ENCODE data around the gene WHAMM.

DNA sequence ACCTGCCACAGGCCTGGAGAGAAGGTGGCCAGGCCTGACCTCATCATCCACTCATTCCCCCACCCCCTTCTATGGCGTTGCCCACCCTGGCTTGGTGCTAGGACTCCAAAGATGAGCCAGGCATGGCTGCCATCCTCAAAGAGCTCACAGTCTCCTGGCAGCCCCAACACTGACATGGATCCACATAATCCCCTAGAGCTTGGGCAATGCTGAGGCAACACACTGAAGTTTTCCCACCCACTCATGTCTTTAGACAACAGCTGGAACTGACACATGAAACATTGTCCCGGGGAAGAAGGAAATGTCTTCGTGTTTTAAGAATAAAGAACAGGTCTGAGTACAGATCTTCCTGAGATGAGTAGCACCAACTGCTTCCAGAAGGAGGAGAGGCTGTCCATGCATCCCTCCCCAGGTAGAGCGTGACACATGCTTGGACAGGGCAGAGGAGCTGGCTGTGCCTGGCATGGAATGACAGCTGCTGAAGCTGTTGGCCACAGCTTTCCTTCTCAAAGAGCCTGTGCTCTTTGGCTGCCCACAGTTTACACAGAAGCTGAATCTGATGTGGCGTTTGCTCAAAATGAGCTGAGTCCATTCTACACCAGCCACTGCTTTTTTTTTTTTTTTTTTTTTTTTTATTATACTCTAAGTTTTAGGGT lies 73.0 kb downstream of the WHAMM start:
- TF ChIP-seq, protein P1, sequence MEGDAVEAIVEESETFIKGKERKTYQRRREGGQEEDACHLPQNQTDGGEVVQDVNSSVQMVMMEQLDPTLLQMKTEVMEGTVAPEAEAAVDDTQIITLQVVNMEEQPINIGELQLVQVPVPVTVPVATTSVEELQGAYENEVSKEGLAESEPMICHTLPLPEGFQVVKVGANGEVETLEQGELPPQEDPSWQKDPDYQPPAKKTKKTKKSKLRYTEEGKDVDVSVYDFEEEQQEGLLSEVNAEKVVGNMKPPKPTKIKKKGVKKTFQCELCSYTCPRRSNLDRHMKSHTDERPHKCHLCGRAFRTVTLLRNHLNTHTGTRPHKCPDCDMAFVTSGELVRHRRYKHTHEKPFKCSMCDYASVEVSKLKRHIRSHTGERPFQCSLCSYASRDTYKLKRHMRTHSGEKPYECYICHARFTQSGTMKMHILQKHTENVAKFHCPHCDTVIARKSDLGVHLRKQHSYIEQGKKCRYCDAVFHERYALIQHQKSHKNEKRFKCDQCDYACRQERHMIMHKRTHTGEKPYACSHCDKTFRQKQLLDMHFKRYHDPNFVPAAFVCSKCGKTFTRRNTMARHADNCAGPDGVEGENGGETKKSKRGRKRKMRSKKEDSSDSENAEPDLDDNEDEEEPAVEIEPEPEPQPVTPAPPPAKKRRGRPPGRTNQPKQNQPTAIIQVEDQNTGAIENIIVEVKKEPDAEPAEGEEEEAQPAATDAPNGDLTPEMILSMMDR (IDR thresholded peaks at IDR 0.05): no peak
- no peak for TF ChIP-seq POLR2A (IDR thresholded peaks at IDR 0.05)

Measured in vagina (tissue), 2 donors.